Fibroblast of peridontal ligament (primary cell): Measurements from ENCODE around the gene KCTD15.

Experiments used
- DNase-seq: peaks from one replicate; pipeline ENCODE4 v3.0.0-alpha.2; 2010; ENCODE audit errors: extremely low read depth

KCTD15 gene, protein sequence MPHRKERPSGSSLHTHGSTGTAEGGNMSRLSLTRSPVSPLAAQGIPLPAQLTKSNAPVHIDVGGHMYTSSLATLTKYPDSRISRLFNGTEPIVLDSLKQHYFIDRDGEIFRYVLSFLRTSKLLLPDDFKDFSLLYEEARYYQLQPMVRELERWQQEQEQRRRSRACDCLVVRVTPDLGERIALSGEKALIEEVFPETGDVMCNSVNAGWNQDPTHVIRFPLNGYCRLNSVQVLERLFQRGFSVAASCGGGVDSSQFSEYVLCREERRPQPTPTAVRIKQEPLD

DNA sequence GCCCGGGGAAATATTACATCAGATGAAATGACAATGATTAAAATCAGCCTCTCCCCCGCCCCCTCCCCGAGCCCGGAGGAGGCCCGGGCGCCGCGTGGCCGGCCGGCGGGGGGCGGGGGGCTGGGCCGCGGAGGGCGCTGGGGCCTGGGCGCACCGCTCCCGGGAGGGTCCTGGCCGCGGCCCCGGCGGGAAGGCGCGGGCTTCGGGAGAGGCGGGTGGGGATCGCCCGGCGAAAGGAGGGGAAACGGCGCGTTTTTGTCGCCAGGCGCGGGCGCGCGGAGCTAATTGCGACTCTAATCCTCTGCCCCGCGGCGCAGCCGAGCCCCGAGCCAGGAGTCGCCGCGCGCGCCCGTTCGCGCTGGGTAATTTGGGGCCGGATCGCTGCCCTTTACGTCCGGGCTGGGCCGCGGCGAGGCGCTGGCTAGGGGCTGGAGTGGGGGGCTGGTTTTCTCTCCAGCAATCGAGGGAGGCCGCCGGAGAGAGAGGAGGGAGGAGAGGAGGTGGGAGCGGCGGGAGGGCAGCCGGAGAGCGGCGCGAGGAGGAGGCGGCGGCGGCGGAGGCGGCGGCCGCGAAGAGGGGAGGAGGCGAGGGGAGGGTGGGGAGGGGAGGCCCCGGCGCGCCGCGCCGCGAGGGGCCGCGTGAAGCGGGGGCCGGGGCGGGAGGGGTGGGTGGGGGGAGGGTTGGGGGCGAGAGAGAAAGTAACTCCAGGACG lies at the start of gene KCTD15:
Gene KCTD15, plus strand, starts transcription at position 707 of the 712 bp plus-strand sequence. CDS start 3,585 bp downstream, outside the sequence.
- DNase-seq = peak; percentile 31

DNA sequence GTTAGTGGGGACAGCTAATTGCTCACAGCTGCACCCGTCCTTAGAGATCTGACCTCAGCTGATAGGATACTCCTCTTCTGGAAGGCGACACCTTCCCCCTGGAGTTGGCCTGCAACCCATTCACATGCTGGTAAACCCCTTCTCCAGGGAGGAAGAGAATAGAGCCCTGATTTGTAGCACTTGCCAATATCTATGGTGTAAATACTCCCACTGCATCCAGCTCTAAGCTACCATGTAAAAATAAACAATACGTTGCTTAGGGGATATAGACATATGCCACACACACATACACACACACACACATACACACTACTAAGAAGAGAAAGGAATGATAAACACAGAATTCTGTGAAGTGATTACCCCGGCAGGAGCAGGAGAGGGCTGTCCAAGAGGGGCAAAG lies 49.4 kb upstream of the KCTD15 start:
- DNase-seq = no peak

DNA sequence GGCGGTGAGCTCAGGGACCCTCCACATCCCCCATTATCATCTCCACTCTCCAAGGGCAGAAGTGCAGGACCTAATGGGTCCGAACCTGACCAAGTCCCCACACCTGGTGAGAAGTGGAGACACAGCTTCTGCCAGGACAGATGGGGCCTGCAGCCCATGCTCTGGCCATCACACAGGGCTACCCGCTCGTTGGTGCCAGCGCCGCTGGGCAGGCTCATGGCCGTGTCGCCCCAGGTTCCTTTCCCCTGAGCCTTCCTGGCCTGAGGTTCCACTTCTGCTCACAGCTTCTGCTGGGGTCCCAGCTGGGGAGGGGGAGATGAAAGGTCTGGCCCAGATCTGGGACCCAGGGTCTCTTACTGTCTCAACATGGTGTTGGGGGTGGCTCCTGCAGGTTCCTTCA lies 48.4 kb upstream of the KCTD15 start:
- no peak for DNase-seq

DNA sequence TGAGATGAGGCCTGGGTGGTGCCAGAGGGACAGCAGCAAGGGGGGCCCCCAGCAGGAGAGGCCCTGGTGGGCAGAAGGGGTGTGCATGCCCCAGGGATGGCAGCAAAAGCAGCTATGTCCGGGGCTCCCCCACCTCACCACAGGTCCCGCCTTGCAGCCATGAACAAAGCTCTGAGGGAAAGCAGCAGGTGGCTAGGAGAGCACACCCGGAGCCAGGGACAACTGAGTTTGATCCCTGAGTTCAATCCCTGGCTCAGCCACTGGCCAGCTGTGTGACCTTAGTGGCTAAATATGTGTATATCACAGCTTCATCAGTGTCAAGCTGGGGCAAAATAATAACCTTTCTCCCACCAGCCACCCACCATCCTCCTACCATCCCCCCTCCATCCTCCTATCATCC lies 47.7 kb upstream of the KCTD15 start:
- DNase-seq = no peak

DNA sequence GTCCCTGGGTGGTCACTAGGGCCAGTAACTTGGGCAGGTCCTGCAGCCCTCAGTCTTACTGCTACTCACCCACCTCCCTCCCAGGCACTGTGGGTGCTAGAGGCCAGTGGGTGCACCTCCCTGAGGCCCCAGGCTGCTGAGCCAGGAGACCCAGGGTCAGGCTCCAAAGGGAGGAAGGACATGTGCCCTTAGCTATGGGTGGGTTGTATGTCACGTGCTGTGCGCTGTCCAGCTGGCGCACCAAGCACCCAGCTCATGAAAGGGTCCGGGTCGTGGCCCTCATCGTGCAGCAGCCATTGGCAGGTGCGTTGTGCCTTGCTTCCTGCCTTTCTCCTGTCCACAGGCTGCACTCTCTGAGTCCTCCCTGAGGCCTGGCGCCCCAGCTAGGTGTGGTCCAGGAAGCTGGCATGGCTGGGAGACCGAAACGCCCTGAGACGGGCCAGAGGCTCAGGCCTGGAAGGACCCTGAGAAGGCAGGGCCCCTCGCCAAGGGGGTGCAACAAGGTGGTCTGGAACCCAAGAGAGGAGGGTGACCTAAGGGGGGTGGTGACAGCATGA lies 47.0 kb upstream of the KCTD15 start:
- no peak for DNase-seq

DNA sequence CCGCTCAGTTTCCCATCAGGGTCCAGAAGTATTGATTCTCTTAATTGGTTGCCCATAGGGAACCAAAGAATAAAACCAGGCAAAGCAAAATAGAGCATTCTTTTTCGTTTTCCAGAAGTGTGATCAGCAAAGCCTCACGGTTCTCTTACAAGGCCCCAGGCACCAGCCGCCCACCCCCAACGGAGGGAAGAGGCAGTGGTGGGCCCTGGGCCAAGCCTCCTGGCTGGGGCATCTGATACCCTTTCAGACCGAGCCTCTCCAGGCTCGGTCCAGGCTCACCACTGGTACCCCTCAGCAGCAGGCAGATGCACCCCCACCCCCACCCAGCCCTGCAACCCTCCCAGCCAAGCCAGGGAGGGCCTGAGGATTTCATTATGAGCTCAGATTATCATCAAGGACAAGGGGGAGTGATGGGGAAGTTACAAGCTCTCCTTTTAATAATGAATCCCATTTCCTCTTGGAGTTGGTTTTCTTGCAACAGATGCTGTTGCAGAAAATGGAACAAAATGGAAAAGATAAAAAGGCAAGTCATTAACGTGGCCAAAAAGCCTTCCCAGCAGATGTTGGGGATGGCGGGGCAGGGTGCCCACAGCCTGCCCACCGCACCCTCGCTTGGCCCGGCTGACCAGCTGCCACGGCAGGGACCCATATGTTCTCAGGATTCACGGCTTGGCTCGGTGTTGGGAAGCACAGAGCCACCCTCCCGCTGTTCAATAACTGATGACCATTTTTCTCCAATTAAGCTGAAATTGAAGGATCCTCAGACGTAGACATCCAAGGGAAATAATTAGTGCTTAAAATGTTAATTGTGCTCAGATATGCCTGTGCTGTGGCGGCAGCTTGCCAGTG lies 45.9 kb upstream of the KCTD15 start:
- DNase-seq = no peak

DNA sequence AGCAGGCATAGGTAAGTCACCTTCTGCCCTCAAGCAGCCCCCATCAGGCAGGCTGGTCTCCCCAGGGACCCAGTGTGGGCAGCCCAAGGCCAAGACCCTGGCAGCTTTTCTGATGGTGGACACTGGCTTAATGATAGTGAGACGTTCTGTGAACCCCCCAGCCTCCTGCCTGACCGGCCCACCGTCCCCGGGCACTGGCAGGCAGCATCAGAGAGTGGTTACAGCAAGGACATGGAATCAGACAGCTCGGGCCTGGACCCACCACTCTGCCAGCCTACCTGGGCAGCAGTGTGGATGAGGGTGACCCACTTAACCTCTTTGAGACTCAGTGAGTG lies 45.3 kb upstream of the KCTD15 start:
- DNase-seq = no peak

DNA sequence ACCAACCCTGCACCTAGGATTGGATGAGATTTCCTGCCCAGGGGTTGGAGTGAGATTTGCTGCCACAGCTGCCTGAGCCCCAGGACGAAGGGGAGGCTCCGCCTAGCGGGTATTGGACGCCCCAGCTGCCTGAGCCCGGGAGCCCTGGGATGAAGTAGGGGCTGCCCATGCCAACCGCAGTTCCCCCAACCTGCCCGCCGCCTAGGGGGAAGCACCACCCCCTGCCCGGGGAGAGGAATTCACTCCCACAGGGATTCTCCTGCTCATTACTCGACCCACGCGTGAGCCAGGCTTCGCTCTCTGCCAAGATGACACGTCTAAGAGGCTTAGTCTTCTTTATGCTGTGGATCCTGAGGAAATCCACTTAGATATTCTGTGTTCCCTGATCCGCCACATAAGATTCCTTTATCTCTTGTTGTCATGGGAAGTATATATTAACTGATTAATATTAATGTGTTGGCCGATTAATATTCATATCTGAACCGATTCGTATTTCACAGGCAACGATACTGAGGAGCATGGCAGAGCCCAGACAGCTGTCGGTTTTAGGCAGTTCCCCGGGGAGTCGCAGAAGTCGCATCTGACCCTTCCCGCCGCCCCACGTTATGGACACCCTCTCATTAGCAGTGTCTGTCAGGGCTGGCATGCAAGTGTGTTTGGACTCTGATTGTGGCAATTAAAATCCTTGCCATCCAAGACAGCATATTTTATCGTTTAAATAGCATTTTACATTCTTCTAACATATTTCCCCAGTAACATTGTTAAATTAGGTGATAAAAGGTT lies 44.5 kb upstream of the KCTD15 start:
- DNase-seq = no peak

DNA sequence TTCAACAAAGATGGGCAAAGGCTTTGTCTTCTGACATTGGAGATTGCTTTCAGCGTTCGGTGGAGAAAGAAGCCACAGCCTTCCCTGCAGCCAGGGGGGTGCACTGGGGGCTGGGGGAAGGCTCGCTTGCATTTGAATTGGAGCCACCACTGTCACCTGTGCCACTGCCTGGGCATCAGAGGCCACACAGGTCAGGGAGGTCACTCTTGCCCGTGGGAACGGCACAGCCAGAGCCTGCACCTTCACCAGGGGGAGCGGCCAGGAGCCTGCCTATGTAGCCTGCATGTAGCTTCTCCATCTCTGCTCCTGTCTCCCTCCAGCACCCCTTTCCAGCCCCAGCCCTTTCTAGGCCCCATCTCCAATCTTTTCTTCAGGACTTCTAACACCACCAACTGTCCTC lies 43.7 kb upstream of the KCTD15 start:
- no peak for DNase-seq

DNA sequence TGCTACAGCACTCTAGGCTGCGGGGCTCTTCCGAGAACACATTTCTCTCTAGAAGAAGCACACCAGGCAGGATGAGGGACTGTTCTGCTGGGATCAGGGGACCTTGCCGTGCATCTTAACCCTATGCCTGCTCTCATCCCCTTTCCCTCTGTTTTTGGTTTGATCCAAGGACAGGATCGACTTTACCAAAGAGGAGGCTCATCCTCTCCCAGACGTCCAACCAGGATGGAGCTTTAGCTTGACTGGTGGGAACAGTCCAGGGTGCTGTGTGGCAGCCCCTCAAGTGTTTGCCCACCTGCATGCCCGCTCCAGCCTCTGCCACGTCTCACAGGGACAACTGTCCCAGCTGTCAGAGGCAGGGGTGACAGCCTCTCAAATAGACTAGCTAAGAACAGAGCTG lies 42.3 kb upstream of the KCTD15 start:
- no peak for DNase-seq

DNA sequence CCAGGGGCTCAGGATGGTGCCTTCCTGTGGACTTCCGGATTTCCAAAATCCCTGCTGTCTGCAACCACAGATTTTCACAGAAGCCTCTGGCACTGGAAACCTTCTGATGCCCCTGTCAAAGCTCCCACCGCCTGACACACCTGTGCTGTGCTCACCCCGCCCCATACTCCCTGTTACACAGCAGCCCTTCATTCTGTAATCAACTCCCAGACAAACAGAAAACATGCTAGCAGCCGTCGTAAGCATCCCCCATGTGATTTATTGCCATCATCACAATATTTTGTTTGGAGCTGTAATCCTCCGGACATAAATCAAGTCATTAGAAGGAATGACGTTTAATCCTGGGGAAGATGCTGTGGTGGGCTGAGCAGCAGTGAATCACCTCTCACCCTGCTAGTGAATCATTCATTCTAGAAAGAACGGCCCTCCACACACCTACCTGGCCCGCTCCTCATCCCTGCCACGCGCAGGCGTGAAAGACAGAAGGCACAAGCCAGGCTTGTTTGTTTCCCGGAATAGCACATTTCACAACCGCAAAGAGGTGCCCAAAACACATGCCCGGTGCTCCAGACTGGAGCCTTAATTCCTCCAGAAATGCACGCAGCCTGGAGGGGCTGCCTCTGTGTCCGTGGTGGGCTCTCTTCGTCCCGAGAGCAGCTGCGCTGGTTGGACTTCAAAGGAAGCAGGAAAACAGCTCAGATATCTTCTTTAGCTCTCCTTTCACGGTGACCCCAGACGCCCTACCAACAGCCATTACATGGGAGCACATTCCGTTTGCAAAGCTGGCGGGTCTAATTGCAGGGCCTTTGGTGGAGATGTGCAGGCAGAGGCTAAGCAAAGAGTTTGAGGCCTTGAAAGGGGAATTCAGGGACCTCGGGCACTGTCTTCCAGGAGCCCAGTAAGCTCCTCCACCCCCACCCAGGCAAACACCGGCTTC lies 41.3 kb upstream of the KCTD15 start:
- no peak for DNase-seq

DNA sequence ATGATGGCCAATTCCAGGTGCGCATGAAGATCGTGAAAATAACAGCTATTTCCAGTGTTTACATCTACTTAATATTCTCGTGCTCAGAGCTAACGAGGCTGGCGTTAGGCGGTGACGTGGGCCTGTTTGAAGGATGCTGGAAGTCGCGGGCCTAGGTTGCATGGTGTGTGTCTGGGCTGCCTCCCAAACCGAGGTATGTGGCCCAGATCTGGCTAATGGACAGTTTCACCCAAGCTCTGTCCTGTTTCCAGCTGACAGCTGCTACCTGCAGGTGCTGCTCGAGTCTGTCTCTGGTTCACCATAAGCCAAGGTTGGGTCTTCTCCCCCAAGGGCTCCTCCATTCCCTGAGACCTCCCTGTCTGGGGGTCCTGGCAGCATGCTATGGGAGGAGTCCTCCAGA lies 40.5 kb upstream of the KCTD15 start:
- no peak for DNase-seq

DNA sequence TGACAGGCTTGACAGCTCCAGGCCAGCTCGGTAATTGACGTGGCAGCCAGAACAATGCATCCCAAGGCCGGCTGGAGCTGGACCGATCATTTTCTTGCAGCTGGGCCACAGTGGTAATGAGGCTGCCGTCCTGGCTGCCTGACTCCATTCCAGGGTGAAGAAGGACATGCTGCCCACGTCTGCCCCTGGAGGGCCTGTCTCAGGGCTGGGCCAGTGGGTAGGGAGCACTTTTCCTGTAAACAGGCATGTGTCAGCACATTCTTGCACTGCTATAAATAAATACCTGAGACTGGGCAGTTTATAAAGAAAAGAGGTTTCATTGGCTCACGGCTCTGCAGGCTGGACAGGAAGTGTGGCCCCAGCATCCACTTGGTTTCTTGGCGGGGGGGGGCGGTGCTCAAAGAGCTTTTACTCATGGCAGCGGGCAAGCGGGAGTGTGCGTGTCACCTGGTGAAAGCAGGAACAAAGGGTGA lies 38.1 kb upstream of the KCTD15 start:
- DNase-seq = no peak

DNA sequence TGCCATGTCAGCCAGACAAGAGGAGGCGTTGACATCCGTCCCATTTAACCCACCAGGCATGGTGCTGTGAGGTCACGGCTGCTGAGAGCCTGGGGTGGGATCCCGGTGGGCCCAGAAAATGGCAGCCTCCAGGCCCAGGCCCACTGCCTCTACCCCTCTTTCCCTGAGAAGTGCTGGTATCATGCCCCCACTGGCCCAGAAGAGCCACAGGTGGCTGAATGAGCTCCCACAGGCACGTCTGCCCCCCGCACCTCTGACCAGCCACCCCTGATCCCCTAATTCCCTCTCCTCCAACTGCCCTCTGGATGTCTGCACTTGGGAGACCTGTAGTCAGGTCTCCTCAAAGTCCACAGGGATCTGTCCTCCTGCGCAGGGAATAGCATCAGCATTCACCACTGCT lies 37.3 kb upstream of the KCTD15 start:
- DNase-seq = no peak

DNA sequence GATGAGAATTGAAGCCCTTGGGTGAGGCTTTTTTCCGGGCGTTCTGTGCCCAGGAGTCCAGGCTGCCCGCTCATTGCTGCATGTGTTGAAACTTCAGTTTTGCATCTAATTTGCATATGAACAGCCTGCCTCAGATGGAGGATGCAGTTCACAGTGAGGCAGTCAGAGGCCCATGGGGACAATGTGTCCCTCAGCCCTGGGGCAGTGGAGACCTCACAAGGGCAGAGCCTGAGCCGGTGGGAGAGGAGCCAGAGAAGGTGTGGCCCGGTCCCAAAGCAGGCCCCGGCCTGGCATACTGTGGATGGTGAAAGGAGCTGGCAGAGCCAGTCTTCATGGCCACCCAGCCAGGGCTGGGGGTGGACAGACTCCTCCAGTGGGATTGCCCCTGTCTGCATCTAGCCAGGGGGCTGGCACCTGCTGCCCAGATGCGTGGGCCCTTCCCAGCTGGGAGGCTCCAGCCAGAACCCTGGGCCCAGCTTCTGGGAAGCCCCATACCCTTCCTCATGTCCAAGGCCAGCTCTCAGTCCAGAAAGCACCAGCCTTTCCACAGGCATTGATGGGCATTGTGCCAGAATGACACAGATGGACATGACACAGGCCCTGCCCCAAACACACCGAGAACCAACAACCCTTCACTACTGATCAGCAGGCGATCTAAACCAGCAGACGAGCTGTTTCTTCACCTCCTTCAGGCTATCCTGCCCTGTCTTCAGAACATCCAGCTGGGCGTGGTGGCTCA lies 32.9 kb upstream of the KCTD15 start:
- DNase-seq = no peak

DNA sequence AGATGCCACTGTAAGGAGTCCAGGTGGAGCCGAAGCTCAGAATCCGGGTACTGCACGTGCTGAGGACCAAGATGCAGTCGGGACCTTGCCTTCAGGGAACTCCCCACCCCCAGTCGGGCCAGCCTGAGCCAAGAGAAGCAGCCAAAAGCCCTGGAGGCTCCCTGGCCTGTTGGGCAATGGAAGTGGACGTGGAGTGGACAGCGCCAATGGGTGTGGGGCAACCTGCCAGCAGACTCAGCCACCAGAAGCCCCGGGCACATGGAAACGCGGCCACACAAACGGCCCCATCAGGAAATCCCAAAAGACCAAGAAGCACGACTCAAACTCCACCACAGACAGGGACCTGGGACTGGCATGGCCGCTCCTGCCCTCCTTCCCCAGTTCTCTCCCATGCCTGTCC lies 30.0 kb upstream of the KCTD15 start:
- no peak for DNase-seq

DNA sequence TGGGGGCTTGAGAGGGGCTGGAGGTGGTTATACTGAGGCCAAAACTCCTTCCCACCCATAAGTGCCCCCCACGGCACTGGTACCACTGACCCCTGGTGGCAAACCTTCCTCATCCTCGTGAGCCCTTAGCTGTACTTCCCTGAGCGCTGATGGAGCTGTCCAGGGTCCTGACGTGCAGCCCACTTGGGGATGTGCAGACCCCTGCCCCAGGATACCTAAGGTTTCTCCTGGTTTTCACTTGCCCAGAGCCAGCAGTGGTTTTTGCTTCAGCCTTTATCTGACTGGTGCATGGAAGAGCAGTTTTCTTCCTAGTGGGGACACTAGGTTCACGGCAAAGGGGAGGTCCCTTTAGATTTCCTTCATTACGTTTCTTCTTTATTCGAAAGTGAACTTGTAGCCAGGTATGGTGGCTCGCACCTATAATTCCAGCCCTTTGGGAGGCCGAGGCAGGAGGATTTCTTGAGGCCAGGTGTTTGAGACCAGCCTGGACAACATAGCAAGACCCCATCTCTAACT lies 28.7 kb upstream of the KCTD15 start:
- no peak for DNase-seq

DNA sequence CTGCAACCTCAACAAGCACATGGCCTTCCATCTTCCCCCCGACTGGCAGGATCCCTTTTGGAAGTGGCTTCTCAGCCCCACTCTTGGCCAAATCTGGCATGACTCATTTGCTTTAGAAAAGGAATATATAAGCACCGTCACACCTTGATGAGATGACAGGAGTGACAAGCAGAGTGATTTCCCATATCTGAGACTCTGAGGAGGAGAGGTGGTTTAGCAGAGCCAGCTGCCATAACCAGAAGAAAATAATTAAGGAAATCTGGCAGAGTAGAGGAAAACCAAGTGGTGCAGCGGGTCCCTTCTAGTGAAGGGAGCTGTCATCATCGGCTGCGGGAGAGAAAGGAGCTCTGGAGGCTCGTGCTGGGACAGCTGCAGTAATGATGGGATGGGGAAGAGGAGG lies 27.5 kb upstream of the KCTD15 start:
- no peak for DNase-seq

DNA sequence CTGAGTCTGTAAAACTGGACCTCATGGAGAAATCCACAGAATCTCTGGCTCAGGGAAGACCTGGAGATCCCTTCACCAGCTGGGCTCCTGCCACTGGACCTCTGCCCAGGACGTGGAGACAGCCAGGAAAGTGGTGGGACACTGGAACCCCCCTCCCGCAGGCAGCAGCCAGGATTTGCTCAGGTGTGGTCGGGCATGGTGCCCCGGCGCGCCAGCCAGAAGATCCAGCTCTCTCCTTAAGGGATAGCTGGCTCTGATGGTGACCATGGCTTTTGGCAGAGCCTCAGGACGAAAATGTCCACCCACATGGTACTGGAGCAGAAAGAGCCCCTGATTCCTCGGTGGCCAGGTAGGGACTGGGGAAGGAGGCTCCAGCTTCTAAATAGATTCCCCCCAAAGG lies 26.6 kb upstream of the KCTD15 start:
- DNase-seq = no peak
